Activated CD4-positive, alpha-beta T cell treated with anti-CD3 and anti-CD28 coated beads, Interleukin-2, amount 50 U/mL, for 48 hours (primary cell): ENCODE results near the gene DSG4.

Source experiments
- DNase-seq, 2 experiments: peaks; one replicate each; pipeline ENCODE4 v3.0.0-alpha.2; 2020

Gene DSG4

DNA sequence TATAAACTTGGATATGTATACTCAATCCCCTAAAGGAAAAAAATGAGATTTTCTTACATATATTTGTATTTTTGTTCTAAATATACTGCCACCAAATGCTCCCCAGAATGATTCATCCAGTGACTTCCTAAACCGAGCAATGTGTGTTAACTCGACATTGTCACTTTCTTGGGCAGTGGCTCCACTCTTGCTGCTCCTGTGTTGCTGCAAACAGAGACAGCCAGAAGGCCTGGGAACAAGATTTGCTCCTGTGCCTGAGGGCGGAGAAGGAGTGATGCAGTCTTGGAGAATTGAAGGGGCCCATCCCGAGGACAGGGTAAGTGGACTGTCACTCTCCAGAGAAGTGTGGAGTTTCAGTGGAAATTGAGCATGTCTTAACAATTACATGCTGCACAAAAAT lies 32.7 kb downstream of the DSG4 start:
- DNase-seq = no peak

DNA sequence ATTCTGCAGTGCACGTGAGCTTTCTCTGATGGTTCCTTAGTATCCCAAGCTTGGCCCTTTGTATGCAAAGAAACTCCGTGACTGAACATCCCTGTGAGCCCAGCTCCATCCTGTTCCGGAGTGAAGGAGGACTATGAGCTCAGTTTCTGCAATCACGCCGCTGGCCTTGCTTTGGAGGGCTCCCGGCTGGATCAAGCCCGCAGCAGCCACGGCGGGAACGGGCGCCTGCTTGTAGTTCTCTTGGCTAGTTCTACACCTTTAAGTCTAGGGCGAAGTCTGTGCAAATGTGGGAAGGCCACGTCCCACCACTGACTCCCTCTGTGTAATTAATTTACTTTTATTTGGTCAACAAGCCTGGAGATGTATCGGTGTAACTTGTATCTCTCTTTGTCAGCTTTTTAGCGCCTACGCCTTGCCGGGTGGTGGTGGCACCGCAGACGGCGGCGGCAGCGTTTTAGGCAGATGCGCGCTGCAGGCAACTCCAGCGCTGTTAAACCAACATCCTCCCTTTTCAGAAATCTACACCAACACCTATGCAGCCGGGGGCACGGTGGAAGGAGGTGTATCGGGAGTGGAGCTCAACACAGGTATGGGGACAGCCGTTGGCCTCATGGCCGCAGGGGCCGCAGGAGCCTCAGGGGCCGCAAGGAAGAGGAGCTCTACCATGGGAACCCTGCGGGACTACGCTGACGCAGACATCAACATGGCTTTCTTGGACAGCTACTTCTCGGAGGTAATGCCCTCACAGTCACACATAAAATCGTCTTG lies 34.3 kb downstream of the DSG4 start:
- no peak for DNase-seq

- no peak for DNase-seq
Observed at GRCh38 chr18:31413137-31413536, 36.6 kb downstream of the DSG4 start.

- no peak for DNase-seq
Observed at GRCh38 chr18:31417850-31418249, 41.3 kb downstream of the DSG4 start.

DNA sequence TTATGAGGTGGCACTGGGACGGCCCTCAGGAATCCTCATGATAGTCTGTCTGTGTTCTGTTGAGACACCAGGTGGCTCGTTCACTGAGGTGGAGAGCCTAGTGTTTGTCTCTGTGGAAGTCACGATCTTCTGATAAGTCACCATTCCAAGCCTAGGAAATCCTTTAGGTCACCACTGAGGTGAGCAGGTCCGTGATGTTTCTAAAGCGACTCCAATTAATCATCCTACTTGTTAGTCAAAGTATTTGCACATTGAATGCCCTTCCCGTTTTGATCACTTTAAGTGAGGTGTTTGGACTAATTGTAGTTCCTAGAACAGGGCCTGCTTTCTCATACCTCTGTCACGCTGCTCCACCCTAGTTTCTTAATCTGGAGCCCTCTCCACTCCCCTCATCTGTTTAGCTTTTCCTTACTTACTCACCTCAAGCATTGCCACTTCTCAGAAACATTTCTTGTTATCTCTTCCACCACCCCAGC lies 42.9 kb downstream of the DSG4 start:
- DNase-seq = no peak

DNA sequence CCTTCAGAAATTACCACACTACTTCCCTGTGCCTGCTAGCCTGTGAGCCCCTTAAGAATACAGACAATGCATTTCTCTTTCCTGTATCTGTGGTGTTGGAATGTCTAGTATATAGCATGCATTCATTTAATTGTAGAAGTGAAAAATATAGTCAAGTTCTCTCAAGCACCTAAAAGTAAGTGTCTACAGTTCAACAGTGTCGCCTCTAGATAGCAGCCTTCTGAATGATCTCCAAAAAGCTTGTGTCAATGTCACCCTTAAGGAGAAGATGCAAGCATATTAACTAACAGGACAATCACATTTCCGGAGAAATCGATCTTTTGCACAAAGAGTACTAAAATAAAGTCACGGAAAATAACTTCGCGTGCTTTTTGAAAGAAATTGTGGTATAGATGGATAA lies 43.5 kb downstream of the DSG4 start:
- no peak for DNase-seq

GRCh38 chr18:31420524-31420923 lies 43.9 kb downstream of the DSG4 start:
- no peak for DNase-seq

DNA sequence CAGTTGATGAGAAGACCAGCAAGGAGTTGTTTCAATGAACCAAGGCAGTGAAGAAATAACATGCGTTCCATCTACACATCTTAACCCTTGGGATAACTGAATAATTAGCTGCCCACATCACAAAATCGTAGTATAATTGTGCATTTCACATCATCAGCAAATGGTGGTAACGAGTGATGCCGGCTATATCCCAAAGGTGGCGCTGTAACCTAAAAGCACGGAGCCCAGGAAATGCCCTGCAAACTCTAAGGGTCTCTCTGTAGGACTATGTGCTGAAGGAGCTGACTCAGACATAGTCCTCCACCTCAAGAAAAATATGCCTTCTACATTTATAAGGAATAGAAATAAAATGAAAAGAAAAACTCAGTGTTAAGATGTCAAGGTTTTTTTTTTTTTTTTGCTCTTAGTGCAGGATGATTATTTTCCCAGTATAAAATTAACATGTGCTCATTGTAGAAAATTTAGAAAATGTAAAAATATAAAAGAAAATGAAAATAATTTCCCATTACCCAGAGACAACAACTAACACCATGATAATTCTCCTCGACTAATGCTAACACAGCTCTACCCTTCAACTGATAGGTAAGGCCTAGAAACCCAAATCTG lies 47.9 kb downstream of the DSG4 start:
- DNase-seq = peak; percentile 5 to 9

DNA sequence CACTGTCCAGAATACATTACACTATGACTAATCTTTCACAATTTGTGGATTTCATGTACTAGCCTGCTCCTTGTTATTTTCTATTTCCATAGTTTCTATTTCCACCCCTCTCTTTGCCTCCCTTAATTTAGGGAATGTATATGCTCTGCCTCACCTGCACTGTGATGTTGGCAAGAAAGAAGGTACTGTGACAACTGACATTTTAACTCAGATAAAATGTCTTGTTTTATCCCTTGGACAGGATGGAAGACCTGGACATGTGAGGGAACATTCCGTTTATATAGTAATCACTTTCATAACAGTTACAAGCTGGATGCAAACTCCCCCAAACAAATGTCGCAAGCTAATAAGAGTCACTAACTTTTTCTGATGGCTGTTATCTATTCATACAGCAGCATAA lies 49.4 kb downstream of the DSG4 start:
- no peak for DNase-seq

- DNase-seq = no peak
Observed at GRCh38 chr18:31426871-31427406, 50.4 kb downstream of the DSG4 start.

DNA sequence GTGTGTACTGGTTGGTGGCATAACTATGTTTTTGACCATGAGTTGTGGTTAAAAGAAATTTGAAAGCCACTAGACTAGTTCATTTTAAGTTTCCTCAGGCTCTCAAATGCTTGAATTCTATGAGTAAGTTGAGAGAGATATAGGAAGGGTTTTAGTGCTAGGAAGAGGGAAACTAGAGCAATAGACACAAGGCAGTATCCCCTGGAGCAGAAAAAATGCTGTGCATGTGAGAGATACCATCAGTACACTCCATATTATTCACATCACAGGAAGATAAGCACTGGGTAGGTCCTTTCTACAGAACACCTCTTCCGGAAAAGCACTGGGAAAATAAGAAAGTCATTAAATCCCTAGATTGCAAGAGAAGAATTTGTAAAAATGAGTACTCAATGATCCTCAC lies 51.6 kb downstream of the DSG4 start:
- no peak for DNase-seq

GRCh38 chr18:31429623-31430022 lies 53.0 kb downstream of the DSG4 start:
- no peak for DNase-seq

DNA sequence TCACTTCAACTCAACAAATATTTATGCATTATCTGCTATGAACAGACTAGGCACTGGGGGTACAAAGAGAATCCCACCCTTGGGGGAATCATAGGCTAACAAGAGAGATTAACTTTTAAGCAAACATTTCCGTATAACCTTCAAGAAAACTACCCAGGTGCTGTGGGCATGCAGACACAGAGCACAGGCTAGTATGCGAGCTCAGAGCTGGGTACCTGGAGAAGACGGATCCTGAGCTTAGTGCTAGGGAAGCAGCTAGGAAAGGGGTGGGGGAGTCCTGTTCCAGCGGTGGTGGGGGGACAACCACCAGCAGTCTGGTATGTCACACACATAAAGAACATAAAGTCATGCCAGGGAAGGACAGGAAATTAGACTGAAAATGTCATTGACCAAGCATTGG lies 53.5 kb downstream of the DSG4 start:
- no peak for DNase-seq

DNA sequence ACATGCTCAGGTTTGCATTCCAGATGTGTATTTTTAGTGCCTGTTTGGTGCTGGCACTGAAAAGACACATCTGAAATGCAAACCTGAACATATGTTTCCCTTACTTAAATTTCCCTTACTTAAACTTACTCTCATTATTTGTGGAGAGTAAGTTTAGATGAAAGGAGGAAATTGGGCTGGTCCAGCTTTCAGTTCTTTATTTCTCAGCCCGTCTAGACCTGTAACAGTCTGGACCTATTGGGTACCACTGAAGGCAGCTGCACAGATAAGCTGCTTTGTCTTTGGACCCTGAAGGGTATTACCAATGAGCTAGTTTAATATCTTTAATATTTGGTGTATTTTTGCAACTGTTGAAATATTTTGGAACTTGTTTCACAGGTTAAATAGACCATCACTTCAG lies 54.0 kb downstream of the DSG4 start:
- no peak for DNase-seq

DNA sequence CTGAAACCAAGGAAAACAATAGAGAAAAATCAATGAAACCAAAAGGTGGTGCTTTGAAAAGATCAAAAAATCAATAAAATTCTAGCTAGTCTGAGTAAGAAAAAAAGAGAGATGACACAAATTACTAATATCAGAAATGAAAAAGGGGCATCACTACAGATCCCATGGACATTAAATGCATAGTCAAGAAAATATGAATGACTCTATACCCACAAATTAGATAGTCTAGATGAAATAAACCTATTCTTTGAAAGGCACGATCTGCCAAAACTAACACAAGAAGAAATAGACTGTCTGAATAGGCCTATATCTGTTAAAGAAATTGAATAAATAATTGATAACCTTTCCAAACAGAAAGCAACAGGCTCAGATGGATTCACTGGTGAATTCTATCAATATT lies 55.7 kb downstream of the DSG4 start:
- DNase-seq = no peak

DNA sequence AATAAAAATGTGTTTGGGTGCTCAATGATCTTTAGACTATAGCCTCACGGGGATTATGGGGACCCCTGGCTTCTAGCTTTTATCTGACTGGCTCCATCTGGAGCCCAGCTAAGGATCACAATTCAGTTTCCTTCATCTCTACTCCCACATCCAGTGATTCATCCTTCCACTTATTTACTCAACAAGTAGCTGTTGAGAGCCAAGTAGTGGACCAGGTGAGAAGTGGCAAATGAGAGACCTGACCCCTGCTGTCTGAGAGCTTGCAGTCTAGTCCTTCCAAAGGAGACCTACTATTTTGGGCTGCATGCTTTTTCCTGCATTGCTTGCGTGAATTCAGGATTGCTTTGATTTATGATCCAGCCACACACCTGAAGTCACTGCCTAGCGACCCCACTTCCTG lies 60.2 kb downstream of the DSG4 start:
- DNase-seq = no peak

DNA sequence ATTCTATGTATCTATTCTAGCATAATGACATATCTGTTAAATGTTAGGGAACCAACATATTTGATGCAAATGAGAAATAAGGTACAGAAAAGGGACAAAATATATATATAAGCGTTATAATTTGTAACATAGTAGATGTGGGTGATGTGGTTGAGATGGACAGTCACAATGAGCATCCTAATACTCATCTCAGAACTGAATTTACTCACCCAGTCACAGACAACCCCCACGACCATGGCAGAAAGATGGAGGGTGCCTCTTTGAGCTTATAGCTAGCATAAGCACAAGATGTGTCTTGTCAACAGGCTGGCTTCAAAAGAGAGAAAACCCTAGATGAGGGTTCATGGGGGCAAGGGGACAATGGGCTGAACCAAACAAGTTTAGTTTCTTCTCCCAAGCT lies 61.8 kb downstream of the DSG4 start:
- no peak for DNase-seq

GRCh38 chr18:31439807-31440325 lies 63.3 kb downstream of the DSG4 start:
- DNase-seq = no peak

DNA sequence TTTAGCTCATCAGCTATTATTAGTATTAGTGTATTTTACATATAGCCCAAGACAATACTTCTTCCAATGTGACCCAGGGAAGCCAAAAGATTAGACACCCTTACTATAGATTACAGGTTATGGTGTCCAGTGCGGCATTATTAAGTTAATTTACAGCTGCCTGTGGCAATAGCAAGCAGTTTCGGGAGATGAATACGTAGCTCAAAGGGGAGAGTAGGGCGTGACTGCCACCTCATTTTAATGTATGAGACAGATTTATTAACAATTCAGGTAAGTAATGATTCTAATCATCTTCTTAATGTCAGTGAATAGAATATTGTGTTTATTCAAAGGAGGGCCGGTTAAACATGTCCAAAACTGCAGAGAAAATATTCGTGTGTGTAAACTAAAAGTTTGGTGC lies 64.2 kb downstream of the DSG4 start:
- no peak for DNase-seq

GRCh38 chr18:31441493-31441892 lies 64.9 kb downstream of the DSG4 start:
- DNase-seq = no peak

DNA sequence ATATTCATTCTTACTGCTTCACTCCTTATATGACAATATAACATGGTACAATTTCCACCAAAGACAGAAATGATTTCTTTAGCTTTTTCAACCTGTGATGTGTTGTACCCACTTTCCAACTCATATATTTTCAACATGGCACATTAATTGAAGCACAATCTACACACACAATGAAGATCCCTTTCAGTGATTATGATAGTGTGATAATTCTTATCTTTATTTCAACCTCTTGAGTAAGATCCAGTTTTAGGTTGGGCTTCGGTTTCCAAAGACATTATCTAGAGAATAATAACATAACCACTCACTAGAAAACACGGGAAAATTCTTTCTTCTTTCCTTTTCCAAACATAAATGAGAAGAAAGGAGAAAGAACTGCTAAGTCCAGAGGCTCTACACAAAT lies 67.6 kb downstream of the DSG4 start:
- no peak for DNase-seq

GRCh38 chr18:31445908-31446307 lies 69.3 kb downstream of the DSG4 start:
- no peak for DNase-seq

DNA sequence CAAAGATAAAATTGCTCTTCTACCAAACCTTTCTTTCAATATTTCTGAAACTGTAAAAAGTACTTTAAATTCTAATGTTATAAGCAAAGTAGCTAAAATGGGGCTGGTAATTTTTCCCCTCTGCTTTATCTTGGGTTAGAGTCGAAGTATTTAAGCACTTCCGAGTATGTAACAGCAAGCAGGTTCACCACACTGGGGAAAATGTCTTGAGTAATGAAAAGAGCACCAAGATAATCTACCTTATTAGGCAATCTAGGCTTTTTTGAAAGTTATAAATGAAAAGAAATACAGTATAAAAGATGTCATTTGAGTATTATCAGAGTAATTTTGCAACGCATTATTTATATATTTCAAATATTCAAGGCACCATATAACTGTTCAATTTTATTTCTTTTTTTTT lies 70.3 kb downstream of the DSG4 start:
- no peak for DNase-seq

DNA sequence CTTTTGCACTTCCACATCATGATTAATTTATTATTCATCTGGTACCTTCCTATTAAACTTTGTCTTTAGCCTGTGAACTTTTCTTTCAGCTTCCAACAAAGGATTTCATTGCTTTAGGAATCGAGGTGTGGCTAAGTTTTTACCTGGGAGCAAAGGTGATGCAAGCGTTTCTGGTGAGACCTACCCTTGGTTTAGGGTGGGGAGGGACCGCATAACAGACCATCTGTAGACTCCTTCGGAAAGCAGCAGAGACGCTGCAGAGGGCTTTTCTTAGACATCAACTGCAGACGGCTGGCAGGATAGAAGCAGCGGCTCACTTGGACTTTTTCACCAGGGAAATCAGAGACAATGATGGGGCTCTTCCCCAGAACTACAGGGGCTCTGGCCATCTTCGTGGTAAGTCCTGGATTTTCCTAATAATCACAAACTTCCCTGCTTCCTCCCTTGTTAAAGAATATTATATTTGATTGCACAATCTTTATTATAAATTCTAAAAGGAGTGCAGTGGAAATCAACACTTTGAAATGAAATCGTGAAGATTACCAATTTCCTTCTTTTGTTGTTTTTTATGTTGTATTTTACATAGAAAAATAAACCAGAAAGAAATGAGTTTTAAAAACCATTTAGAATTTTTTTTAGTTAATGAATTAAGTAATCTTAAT lies 71.1 kb downstream of the DSG4 start, which contains the start of gene DSG3:
TSS of gene DSG3 (plus strand) at position 212 of the 662 bp plus-strand sequence. CDS start at position 349, 137 bp downstream.
- DNase-seq = no peak
